ENCODE results near the gene NCOA1.

Gene NCOA1

GRCh38 chr2:24497685-24498084 is 6.6 kb downstream of the NCOA1 start (continued):
- TF ChIP-seq ZNF704 (tag by site-specific recombination; IDR thresholded peaks at IDR 0.05) (no peak), ZNF530 (tag by site-specific recombination; IDR thresholded peaks at IDR 0.05; ENCODE audit: low read depth) (no peak), ZNF76 (tag by site-specific recombination; IDR thresholded peaks at IDR 0.05; ENCODE audit: borderline replicate concordance, low read depth) (no peak)

- CTCF ChIA-PET: interaction anchor here (0.6 kb wide), 1 partner anchor 293 kb away, joined by 3 read pairs; no protein-coding TSS in a partner anchor
- H3K4me3 ChIP-seq (ENCODE audit: low read depth, low read length): no peak overlapping the region
- peaks cover 19% of the 10 kb centered on the region for H3K4me1 ChIP-seq (ENCODE audit: control insufficient read depth, insufficient read depth, low read length)
- no peaks in the 10 kb centered on the region for H3K36me3 ChIP-seq (ENCODE audit: control insufficient read depth in 2 of 2, insufficient read depth in 1 of 2, low read length in 2 of 2)
- H3K9me3 ChIP-seq (ENCODE audit: control insufficient read depth, insufficient read depth, low read depth, low read length): no peaks in the 10 kb centered on the region
- no peak overlapping the region for H3K27ac ChIP-seq (ENCODE audit: extremely low read depth, low read depth, low read length)
- TF ChIP-seq ZNF701 (tag by site-specific recombination; IDR thresholded peaks at IDR 0.05) (no peak), ZNF501 (tag by site-specific recombination; IDR thresholded peaks at IDR 0.05) (no peak), ZNF423 (tag by site-specific recombination; IDR thresholded peaks at IDR 0.05) (no peak), ZNF19 (tag by site-specific recombination; IDR thresholded peaks at IDR 0.05; ENCODE audit: low read depth) (no peak), ZNF776 (tag by site-specific recombination; IDR thresholded peaks at IDR 0.05; ENCODE audit: borderline replicate concordance) (no peak), ZSCAN23 (tag by site-specific recombination; IDR thresholded peaks at IDR 0.05) (no peak), ZNF660 (tag by site-specific recombination; IDR thresholded peaks at IDR 0.05) (no peak), ZBTB48 (tag by site-specific recombination; IDR thresholded peaks at IDR 0.05) (no peak), KLF16 (tag by site-specific recombination; IDR thresholded peaks at IDR 0.05) (no peak), ZNF391 (tag by site-specific recombination; IDR thresholded peaks at IDR 0.05; ENCODE audit: borderline replicate concordance, low read depth) (no peak), PRDM1 (tag by site-specific recombination; IDR thresholded peaks at IDR 0.05) (no peak)
- POLR2A ChIA-PET: no interaction called here
Measured at GRCh38 chr2:24498121-24498520, 7.1 kb downstream of the NCOA1 start.

GRCh38 chr2:24501813-24502212 is 10.8 kb downstream of the NCOA1 start:
- ChIA-PET POLR2A (no interaction called here), CTCF (interaction anchor here (1.0 kb wide), 1 partner anchor 112 kb away, joined by 3 read pairs; no protein-coding TSS in a partner anchor)
- TF ChIP-seq PATZ1 (tag by site-specific recombination; IDR thresholded peaks at IDR 0.05) (no peak), SCRT2 (tag by site-specific recombination; IDR thresholded peaks at IDR 0.05) (peak; percentile 59)
- Histone ChIP-seq H3K27ac (ENCODE audit: extremely low read depth, low read depth, low read length) (no peak overlapping the region), H3K4me1 (ENCODE audit: control insufficient read depth, insufficient read depth, low read length) (peaks cover 2% of the 10 kb centered on the region; the same call in 1 of the 2 replicates), H3K9me3 (ENCODE audit: control insufficient read depth, insufficient read depth, low read depth, low read length) (no peaks in the 10 kb centered on the region), H3K4me3 (ENCODE audit: low read depth, low read length) (no peak overlapping the region), H3K36me3 (ENCODE audit: control insufficient read depth in 2 of 2, insufficient read depth in 1 of 2, low read length in 2 of 2) (no peaks in the 10 kb centered on the region)

- POLR2A ChIA-PET: no interaction called here
Measured at GRCh38 chr2:24505534-24506275, 14.7 kb downstream of the NCOA1 start.

More at GRCh38 chr2:24505534-24506275, 14.7 kb downstream of the NCOA1 start:
- H3K9me3 ChIP-seq (ENCODE audit: control insufficient read depth, insufficient read depth, low read depth, low read length): no peaks in the 10 kb centered on the region
- no peak overlapping the region for H3K27ac ChIP-seq (ENCODE audit: extremely low read depth, low read depth, low read length)
- TF ChIP-seq KLF8 (tag by site-specific recombination; IDR thresholded peaks at IDR 0.05) (no peak), ZNF513 (tag by site-specific recombination; IDR thresholded peaks at IDR 0.05) (peak; percentile 10; the same call in 1 of the 2 replicates)
- CTCF ChIA-PET: no interaction called here
- H3K4me3 ChIP-seq (ENCODE audit: low read depth, low read length): no peak overlapping the region
- H3K4me1 ChIP-seq (ENCODE audit: control insufficient read depth, insufficient read depth, low read length): peaks cover 4% of the 10 kb centered on the region; the same call in 1 of the 2 replicates
- H3K36me3 ChIP-seq (ENCODE audit: control insufficient read depth in 2 of 2, insufficient read depth in 1 of 2, low read length in 2 of 2): no peaks in the 10 kb centered on the region
